GM10266 (cell line): ENCODE results near the gene ASAP2.

Experiments used
- DNase-seq: peaks from one replicate; pipeline ENCODE4 v3.0.0; 2012; ENCODE audit errors: extremely low spot score
- TF ChIP-seq, protein P1 (sequence below): IDR thresholded peaks from 2 replicates; pipeline ENCODE4 v1.5.1; 2012; ENCODE audit warnings: mild to moderate bottlenecking, low read depth; ENCODE audit not compliant: control insufficient read depth, insufficient read depth; ENCODE audit errors: missing control alignments

The ASAP2 gene

DNA sequence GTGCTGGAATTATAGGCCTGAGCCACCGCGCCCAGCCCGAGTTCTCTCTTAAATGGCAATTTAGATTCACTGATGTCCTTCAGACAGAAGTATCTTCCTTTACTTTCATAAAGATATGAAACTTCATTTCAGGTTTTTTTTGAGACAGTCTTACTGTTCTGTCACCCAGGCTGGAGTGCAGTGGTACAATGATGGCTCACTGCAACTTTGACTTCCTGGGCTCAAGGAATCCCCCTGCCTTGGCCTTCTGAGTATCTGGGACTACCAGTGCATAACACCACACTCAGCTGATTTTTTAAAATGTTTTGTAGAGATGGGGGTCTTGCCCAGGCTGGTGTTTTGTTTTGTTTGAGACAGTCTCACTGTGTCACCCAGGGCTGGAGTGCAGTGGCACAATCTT lies 203.5 kb downstream of the ASAP2 start:
- no peak for DNase-seq
- TF ChIP-seq, protein P1, sequence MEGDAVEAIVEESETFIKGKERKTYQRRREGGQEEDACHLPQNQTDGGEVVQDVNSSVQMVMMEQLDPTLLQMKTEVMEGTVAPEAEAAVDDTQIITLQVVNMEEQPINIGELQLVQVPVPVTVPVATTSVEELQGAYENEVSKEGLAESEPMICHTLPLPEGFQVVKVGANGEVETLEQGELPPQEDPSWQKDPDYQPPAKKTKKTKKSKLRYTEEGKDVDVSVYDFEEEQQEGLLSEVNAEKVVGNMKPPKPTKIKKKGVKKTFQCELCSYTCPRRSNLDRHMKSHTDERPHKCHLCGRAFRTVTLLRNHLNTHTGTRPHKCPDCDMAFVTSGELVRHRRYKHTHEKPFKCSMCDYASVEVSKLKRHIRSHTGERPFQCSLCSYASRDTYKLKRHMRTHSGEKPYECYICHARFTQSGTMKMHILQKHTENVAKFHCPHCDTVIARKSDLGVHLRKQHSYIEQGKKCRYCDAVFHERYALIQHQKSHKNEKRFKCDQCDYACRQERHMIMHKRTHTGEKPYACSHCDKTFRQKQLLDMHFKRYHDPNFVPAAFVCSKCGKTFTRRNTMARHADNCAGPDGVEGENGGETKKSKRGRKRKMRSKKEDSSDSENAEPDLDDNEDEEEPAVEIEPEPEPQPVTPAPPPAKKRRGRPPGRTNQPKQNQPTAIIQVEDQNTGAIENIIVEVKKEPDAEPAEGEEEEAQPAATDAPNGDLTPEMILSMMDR = no peak

DNA sequence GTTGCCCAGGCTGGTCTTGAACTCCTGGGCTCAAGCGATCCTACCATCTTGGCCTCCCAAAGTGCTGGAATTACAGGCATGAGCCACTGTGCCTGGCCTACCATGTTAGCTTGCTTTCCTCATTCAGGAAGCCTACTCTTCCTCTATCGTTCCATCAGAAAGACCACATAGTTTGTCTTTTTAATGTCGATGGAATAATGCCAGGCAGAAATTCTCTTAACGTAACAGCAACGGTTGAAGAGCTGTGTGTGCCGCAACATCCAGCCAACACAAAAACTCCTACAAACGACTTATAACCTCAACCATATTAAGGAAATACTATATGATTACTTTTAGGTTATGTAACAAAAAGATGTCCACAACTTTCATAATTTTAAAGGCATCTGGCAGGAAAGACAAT lies 206.2 kb downstream of the ASAP2 start:
- no peak for DNase-seq

DNA sequence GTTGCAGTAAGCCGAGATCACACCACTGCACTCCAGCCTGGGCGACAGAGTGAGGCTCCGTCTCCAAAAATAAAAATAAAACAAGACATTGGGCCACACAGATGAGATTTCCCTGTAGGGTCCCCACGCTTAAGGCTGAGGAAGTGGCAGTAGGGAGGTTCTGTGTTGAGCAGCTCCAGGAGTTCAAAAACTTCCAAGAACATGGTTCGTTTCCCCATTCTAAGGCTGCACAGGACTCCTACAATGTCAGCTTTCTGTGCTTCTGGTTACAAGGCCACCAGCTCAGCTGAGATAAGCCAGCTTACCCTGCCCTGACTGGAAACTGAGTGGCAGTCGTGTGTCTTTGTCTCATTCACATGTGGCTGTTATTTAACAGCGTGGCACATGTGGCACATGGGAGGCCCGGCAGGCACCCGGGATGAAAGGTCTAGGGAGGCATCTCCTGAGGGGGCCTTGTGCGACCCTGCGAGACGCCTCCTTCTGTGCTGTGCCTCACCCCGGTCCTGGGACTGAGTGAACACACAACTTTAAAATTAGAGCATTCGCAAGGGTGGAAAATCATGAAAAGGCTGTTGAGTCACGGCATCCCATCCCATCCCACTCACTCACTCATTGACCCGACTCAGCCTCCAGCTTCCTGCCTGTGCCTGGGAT lies 209.0 kb downstream of the ASAP2 start:
- TF ChIP-seq, protein P1 = no peak
- DNase-seq = no peak

More for the DNA sequence above, 206.2 kb downstream of the ASAP2 start:
- TF ChIP-seq, protein P1 = no peak

DNA sequence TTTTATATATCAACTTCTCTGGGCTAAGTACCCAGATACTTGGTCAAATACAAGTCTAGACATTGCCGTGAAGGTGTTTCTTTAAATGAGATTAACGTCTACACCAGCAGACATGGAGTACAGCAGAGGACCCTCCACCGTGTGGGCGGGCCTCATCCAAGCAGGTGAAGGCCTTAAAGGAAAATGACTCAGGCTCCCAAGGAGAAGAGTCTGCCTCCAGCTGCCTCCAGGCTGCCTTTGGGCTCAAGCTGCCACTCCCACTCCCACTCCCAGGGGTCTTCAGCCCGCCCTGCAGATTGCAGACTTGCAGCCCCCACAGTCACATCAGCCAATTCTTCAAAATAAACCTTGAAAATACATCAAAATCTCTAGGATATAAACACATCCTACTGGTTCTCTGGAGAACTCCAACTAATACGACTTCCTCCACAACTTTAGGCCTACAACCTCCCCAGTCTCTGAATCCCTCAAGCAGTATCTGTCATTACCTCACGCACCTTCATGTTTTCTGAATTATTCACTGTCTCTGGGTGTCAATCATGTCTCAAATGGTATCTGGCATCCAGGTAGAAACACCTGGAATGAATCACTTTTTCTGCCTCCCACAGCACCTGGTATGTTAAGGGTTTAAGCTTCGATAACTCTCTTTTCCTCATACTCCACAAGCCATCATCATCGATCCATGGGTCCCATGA lies 209.8 kb downstream of the ASAP2 start:
- no peak for DNase-seq
- TF ChIP-seq, protein P1 = no peak

DNA sequence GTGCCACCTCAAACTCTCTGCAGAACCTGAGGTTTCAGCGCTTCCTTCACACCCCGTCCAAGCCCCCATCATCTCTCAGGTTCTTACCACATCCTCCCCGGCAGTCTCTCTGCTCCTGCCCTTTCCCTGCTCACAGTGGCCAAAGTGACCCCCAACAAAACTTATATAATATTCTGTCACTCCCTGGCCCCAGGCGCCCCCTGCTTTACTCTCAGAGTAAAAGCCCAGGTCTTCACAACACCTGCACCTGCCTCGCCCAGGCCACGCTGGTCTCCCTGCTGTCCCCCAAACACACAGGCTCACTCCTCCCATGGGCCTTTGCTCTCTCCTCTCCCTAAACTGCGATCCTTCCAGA lies 210.3 kb downstream of the ASAP2 start:
- TF ChIP-seq, protein P1 = no peak

DNA sequence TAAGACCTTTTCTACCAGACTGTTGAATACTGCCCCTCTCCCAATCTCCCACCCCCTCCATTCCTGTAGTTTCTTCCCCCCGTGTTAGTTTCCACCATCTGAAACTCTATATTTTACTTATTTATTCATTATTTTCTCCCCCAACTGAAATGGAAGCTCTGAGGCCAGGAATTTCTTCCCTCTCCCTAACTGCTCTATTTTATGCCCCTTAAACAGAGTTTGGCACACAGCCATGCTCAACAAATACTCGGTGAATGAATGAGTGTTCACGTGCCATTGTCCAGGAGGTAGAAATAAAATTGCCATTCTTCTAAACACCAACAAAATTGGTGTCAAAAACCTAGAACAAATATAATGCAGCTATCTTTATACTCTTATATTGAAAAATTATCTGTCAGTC lies 211.1 kb downstream of the ASAP2 start:
- no peak for DNase-seq
- TF ChIP-seq, protein P1 = no peak

More for the DNA sequence above, 210.3 kb downstream of the ASAP2 start:
- DNase-seq = no peak

DNA sequence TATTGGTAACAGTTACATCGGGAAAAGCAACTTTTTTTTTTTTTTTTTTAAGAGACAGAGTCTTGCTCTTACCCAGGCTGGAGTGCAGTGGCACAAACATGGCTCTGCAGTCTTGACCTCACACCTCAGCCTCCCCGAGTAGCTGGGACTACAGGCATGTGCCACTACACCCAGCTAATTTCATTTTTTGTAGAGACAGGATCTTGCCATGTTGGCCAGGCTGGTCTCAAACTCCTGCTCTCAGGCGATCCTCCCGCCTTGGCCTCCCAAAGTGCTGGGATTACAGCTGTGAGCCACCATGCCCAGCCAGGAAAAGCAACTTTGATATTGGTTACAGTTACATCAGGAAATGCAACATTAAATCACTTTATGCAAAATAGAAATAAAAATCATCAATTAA lies 212.1 kb downstream of the ASAP2 start:
- DNase-seq = no peak

More for the DNA sequence above, 212.1 kb downstream of the ASAP2 start:
- TF ChIP-seq, protein P1 = no peak
